OCI-LY3 (cell line): ENCODE measurements around the gene ZFC3H1.

Source experiments
- EZH2phosphoT487 ChIP-seq: fragments of 200-600 bp; shearing (Covaris generic); IDR thresholded peaks from 2 replicates; pipeline ENCODE4 v1.6.1; 2018; ENCODE audit warnings: antibody characterized with exemption, mixed run types, low read depth
- TF ChIP-seq, protein P1 (sequence below): fragments of 200-600, 300-600 bp; sonication (generic); IDR thresholded peaks from 2 replicates; pipeline ENCODE4 v1.5.1; 2014; ENCODE audit warnings: antibody characterized with exemption, low read length, low read depth

DNA sequence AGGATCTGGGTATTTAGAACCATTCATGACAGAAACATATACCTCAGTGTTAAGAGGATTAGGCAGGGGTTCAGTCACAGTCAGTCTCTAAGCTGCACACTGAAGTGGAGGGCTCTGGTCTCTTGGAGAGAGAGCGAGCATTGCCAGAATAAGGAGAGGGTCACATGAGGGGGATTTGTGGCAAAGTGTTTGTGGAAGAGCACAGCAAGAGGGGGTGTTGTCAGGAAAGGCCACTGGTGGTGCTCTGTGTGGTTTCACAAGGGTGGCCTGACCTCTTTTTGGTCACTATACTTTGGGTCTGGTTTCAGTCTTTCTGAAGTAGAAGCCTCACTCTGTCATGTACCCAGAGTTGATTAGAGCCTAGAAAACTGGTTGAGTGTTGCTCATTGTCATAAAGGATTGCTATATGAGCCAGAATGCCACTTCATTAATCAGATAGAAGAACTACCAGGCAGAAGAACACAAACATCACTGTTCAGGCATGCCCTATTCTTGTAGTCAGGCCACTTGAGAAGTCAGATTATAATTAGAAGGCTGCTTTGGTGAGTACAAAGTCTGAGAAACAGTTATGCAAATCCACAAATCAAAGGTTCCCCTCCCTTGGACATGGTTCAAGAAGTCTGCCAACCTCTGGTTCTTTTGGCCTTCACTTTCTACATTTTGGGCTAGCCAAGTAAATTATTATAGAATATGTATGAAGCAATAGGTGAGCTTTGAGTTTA, 30.6 kb upstream of the ZFC3H1 start:
- TF ChIP-seq, protein P1, sequence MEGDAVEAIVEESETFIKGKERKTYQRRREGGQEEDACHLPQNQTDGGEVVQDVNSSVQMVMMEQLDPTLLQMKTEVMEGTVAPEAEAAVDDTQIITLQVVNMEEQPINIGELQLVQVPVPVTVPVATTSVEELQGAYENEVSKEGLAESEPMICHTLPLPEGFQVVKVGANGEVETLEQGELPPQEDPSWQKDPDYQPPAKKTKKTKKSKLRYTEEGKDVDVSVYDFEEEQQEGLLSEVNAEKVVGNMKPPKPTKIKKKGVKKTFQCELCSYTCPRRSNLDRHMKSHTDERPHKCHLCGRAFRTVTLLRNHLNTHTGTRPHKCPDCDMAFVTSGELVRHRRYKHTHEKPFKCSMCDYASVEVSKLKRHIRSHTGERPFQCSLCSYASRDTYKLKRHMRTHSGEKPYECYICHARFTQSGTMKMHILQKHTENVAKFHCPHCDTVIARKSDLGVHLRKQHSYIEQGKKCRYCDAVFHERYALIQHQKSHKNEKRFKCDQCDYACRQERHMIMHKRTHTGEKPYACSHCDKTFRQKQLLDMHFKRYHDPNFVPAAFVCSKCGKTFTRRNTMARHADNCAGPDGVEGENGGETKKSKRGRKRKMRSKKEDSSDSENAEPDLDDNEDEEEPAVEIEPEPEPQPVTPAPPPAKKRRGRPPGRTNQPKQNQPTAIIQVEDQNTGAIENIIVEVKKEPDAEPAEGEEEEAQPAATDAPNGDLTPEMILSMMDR = no peak
- no peak for TF ChIP-seq EZH2phosphoT487
